HEK293 (cell line): ENCODE results near the gene SLC39A7.

Experiments used
- CTCF ChIA-PET: fragments of 350-600 bp; formaldehyde crosslinking; extraction: SDS; loops from one replicate; lab custom pipeline; 2021; ENCODE audit warnings: antibody characterized with exemption; lab: Yijun Ruan, JAX
- POLR2A ChIA-PET: fragments of 300-600 bp; formaldehyde crosslinking; extraction: SDS; loops from one replicate; lab custom pipeline; 2020; ENCODE audit warnings: antibody characterized with exemption, inconsistent platforms; lab: Yijun Ruan, JAX
- H3K27ac ChIP-seq: fragments of 200-500 bp; sonication (Bioruptor generic); 2 replicates; pipeline ENCODE4 v1.5.1; 2014; ENCODE audit warnings: low read depth, low read length, control low read depth, inconsistent platforms; ENCODE audit errors: extremely low read depth
- H3K36me3 ChIP-seq, 2 experiments: fragments of 200-500 bp in 1 of 2; sonication (Bioruptor generic) in 1 of 2; 1 replicate in 1 of 2; 2 replicates in 1 of 2; pipeline ENCODE4 v1.5.1; 2014 to 2017; ENCODE audit warnings: inconsistent platforms in 2 of 2, low read length in 2 of 2; ENCODE audit not compliant: control insufficient read depth in 2 of 2, insufficient read depth in 1 of 2
- H3K4me1 ChIP-seq: fragments of 200-500 bp; sonication (Bioruptor generic); 2 replicates; pipeline ENCODE4 v1.5.1; 2014; ENCODE audit warnings: mild to moderate bottlenecking, low read length, inconsistent platforms; ENCODE audit not compliant: control insufficient read depth, insufficient read depth
- H3K4me3 ChIP-seq: 2 replicates; pipeline ENCODE4 v1.5.1; 2011; ENCODE audit warnings: low read depth, mild to moderate bottlenecking, control low read depth, low read length, moderate library complexity
- H3K9me3 ChIP-seq: fragments of 200-500 bp; sonication (Bioruptor generic); 2 replicates; pipeline ENCODE4 v1.5.1; 2014; ENCODE audit warnings: low read depth, low read length, inconsistent platforms; ENCODE audit not compliant: control insufficient read depth, insufficient read depth
- BCL11B ChIP-seq: fragments of 450-650 bp; formaldehyde crosslinking; IDR thresholded peaks from 2 replicates; pipeline ENCODE4 v1.5.1; 2016; ENCODE audit warnings: low read depth, missing biosample characterization, missing genetic modification characterization
- CTCF ChIP-seq: fragments of 450-650 bp; formaldehyde crosslinking; IDR thresholded peaks from 2 replicates; pipeline ENCODE4 v1.5.1; 2016; ENCODE audit warnings: missing biosample characterization, missing genetic modification characterization
- EGR2 ChIP-seq: fragments of 450-650 bp; formaldehyde crosslinking; IDR thresholded peaks from 2 replicates; pipeline ENCODE4 v1.5.1; 2016; ENCODE audit warnings: low read depth, missing biosample characterization, missing genetic modification characterization
- FEZF1 ChIP-seq: fragments of 450-650 bp; formaldehyde crosslinking; IDR thresholded peaks from 2 replicates; pipeline ENCODE4 v1.5.1; 2016; ENCODE audit warnings: missing biosample characterization, missing genetic modification characterization
- ZNF155 ChIP-seq: fragments of 450-650 bp; formaldehyde crosslinking; IDR thresholded peaks from 2 replicates; pipeline ENCODE4 v1.5.1; 2016; ENCODE audit warnings: missing biosample characterization, missing genetic modification characterization
- ZNF157 ChIP-seq: fragments of 450-650 bp; formaldehyde crosslinking; IDR thresholded peaks from 2 replicates; pipeline ENCODE4 v1.5.1; 2016; ENCODE audit warnings: missing biosample characterization, missing genetic modification characterization
- ZNF169 ChIP-seq: fragments of 450-650 bp; formaldehyde crosslinking; IDR thresholded peaks from 2 replicates; pipeline ENCODE4 v1.5.1; 2016; ENCODE audit warnings: missing biosample characterization, missing genetic modification characterization
- ZNF274 ChIP-seq, 2 experiments: fragments of 200-500 bp in 1 of 2; fragments of 450-650 bp in 1 of 2; sonication (Bioruptor generic) in 1 of 2; formaldehyde crosslinking in 1 of 2; IDR thresholded peaks; 2 replicates each; pipeline versions ENCODE4 v1.5.1 to v1.6.1; 2014 to 2016; ENCODE audit warnings: borderline replicate concordance in 1 of 2, inconsistent platforms in 1 of 2, low read length in 1 of 2, missing biosample characterization in 1 of 2, missing genetic modification characterization in 1 of 2
- ZNF433 ChIP-seq: fragments of 450-650 bp; formaldehyde crosslinking; IDR thresholded peaks from 2 replicates; pipeline ENCODE4 v1.5.1; 2016; ENCODE audit warnings: missing biosample characterization, missing genetic modification characterization, low read depth
- ZNF48 ChIP-seq: fragments of 450-650 bp; formaldehyde crosslinking; IDR thresholded peaks from 2 replicates; pipeline ENCODE4 v1.5.1; 2016; ENCODE audit warnings: missing biosample characterization, missing genetic modification characterization
- ZNF610 ChIP-seq: fragments of 450-650 bp; formaldehyde crosslinking; IDR thresholded peaks from 2 replicates; pipeline ENCODE4 v1.5.1; 2016; ENCODE audit warnings: missing biosample characterization, missing genetic modification characterization, borderline replicate concordance
- ZNF660 ChIP-seq: fragments of 450-650 bp; IDR thresholded peaks from 2 replicates; pipeline ENCODE4 v1.5.1; 2018; ENCODE audit warnings: missing biosample characterization, mild to moderate bottlenecking, missing genetic modification characterization
- ZNF670 ChIP-seq: fragments of 450-650 bp; formaldehyde crosslinking; IDR thresholded peaks from 2 replicates; pipeline ENCODE4 v1.5.1; 2016; ENCODE audit warnings: missing biosample characterization, missing genetic modification characterization, low read depth
- TF ChIP-seq, protein P1 (sequence below): fragments of 450-650 bp; formaldehyde crosslinking; IDR thresholded peaks from 2 replicates; pipeline ENCODE4 v1.5.1; 2016; ENCODE audit warnings: missing biosample characterization, missing genetic modification characterization, borderline replicate concordance
- TF ChIP-seq, protein P2 (sequence below): fragments of 450-650 bp; formaldehyde crosslinking; IDR thresholded peaks from 2 replicates; pipeline ENCODE4 v1.5.1; 2016; ENCODE audit warnings: missing biosample characterization, missing genetic modification characterization, borderline replicate concordance
- TF ChIP-seq, protein P3 (sequence below): fragments of 450-650 bp; formaldehyde crosslinking; IDR thresholded peaks from 2 replicates; pipeline ENCODE4 v1.5.1; 2016; ENCODE audit warnings: missing biosample characterization, missing genetic modification characterization

SLC39A7 gene

DNA sequence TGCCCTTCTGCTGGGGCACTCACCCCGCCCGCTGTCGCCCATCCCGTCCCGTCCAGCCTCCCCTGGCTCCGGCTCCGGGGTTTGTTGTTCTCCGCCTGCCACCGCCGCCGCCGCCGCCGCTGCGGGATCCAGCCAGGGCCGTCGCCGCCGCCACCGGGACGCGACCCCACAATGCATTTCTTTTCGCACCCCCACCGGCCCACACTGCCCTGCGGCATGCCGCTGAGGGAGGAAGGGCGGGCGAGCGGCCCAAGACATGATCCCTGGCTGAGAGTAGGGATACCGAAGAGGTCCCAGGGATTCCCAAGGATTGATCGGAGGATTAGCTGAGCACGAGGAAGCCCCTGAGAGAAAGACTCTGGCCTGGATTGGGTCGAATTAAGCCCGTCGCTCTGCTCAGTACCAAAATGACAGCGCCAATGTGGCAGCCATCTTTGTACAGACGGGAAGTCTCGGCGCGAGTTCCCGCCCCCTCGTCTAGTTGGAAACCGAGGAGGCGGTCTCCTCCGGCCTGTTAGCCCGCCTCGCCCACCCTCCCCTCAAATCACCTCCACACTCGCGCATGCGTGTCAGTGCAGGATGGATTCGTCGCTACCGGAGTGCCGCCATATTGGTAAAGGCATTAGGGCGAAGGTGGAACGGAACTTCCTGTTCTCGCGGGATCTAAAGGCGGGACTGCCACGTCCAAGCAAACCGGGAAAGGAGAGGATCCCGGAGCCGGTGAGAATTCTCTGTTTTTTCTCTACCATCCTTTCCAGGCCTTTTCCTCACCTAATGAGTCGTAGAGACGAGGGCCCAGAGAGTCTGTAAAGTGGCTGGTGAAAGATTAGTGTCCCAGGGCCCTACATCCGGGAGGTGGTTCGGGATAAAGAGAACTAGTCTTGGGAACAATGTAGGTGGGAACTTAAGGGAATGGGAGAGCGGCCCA lies at the start of gene SLC39A7, which contains the start of gene RXRB (continued):
- TF ChIP-seq FEZF1 (tag by site-specific recombination) (0 out of 2 replicates have a peak, but pooled peaks have one; percentile 34), ZNF169 (no peak), ZNF670 (no peak)

DNA sequence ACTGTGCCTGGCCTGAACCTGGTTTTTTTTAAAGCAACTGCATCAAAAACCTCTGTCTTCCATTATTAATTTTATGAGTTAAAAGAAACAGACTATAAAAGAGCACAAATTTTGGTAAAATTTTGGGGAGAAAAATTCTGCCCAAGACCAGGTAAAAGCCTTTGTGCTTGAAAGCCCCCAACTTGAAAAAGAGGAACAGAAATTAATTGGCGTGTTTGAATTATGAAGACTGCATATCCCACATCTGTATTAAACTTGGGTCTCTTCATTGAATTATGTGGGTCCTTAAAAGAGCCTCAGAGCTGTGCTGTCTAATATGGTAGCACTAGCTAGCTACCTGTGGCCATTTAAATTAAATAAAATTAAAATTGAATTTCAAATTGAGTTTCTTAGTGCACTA lies 49.6 kb upstream of the SLC39A7 start:
- H3K9me3 ChIP-seq: no peaks in the 10 kb centered on the region
- no peak overlapping the region for H3K4me3 ChIP-seq
- POLR2A ChIA-PET: no interaction called here
- no peaks in the 10 kb centered on the region for H3K36me3 ChIP-seq
- no peak for TF ChIP-seq ZNF660 (tag by site-specific recombination)
- no peak for TF ChIP-seq ZNF433 (tag by site-specific recombination)
- no peak for TF ChIP-seq ZNF155 (tag by site-specific recombination)
- no peak for TF ChIP-seq EGR2
- TF ChIP-seq, protein P1, sequence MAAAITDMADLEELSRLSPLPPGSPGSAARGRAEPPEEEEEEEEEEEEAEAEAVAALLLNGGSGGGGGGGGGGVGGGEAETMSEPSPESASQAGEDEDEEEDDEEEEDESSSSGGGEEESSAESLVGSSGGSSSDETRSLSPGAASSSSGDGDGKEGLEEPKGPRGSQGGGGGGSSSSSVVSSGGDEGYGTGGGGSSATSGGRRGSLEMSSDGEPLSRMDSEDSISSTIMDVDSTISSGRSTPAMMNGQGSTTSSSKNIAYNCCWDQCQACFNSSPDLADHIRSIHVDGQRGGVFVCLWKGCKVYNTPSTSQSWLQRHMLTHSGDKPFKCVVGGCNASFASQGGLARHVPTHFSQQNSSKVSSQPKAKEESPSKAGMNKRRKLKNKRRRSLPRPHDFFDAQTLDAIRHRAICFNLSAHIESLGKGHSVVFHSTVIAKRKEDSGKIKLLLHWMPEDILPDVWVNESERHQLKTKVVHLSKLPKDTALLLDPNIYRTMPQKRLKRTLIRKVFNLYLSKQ (tag by site-specific recombination): no peak
- no peak for TF ChIP-seq CTCF
- TF ChIP-seq ZNF157 (tag by site-specific recombination): no peak
- TF ChIP-seq, protein P2, sequence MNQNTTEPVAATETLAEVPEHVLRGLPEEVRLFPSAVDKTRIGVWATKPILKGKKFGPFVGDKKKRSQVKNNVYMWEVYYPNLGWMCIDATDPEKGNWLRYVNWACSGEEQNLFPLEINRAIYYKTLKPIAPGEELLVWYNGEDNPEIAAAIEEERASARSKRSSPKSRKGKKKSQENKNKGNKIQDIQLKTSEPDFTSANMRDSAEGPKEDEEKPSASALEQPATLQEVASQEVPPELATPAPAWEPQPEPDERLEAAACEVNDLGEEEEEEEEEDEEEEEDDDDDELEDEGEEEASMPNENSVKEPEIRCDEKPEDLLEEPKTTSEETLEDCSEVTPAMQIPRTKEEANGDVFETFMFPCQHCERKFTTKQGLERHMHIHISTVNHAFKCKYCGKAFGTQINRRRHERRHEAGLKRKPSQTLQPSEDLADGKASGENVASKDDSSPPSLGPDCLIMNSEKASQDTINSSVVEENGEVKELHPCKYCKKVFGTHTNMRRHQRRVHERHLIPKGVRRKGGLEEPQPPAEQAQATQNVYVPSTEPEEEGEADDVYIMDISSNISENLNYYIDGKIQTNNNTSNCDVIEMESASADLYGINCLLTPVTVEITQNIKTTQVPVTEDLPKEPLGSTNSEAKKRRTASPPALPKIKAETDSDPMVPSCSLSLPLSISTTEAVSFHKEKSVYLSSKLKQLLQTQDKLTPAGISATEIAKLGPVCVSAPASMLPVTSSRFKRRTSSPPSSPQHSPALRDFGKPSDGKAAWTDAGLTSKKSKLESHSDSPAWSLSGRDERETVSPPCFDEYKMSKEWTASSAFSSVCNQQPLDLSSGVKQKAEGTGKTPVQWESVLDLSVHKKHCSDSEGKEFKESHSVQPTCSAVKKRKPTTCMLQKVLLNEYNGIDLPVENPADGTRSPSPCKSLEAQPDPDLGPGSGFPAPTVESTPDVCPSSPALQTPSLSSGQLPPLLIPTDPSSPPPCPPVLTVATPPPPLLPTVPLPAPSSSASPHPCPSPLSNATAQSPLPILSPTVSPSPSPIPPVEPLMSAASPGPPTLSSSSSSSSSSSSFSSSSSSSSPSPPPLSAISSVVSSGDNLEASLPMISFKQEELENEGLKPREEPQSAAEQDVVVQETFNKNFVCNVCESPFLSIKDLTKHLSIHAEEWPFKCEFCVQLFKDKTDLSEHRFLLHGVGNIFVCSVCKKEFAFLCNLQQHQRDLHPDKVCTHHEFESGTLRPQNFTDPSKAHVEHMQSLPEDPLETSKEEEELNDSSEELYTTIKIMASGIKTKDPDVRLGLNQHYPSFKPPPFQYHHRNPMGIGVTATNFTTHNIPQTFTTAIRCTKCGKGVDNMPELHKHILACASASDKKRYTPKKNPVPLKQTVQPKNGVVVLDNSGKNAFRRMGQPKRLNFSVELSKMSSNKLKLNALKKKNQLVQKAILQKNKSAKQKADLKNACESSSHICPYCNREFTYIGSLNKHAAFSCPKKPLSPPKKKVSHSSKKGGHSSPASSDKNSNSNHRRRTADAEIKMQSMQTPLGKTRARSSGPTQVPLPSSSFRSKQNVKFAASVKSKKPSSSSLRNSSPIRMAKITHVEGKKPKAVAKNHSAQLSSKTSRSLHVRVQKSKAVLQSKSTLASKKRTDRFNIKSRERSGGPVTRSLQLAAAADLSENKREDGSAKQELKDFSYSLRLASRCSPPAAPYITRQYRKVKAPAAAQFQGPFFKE: no peak
- no peak for TF ChIP-seq ZNF48 (tag by site-specific recombination)
- no peak for TF ChIP-seq ZNF274 (IDR thresholded peaks at IDR 0.05; ENCODE audit: low read length)
- TF ChIP-seq ZNF274 (tag by site-specific recombination; IDR thresholded peaks at IDR 0.05; ENCODE audit: borderline replicate concordance): no peak
- no peak for TF ChIP-seq ZNF610 (tag by site-specific recombination)
- no peak for TF ChIP-seq BCL11B (tag by site-specific recombination)
- TF ChIP-seq, protein P3, sequence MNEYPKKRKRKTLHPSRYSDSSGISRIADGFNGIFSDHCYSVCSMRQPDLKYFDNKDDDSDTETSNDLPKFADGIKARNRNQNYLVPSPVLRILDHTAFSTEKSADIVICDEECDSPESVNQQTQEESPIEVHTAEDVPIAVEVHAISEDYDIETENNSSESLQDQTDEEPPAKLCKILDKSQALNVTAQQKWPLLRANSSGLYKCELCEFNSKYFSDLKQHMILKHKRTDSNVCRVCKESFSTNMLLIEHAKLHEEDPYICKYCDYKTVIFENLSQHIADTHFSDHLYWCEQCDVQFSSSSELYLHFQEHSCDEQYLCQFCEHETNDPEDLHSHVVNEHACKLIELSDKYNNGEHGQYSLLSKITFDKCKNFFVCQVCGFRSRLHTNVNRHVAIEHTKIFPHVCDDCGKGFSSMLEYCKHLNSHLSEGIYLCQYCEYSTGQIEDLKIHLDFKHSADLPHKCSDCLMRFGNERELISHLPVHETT (tag by site-specific recombination): no peak
- TF ChIP-seq, all 188 proteins: peak for 0
- CTCF ChIA-PET: interaction anchor here (0.7 to 8.6 kb wide), 11 partner anchors 10 to 217 kb away, joined by 3 to 176 read pairs (median 8); partner anchors contain the start of gene HLA-DOA
- Histone ChIP-seq H3K27ac (no peak overlapping the region), H3K4me1 (no peaks in the 10 kb centered on the region)
